Liver (tissue), 3 donors: Measurements from ENCODE around the gene OSCP1.
"Not testable (repeated sequence)": the region's sequence is repeated elsewhere in the genome, so short reads cannot be mapped to it uniquely, and the experiment has no call there.

ENCODE experiments used
- EGR1 ChIP-seq, 2 donors: IDR thresholded peaks; 2 replicates each; pipeline ENCODE4 v1.6.1; 2016 to 2018; ENCODE audit warnings: antibody characterized with exemption in 2 of 2, low read depth in 2 of 2
- GABPA ChIP-seq, 2 donors: IDR thresholded peaks in 1 of 2; conservative IDR thresholded peaks in 1 of 2; 2 replicates each; pipeline ENCODE4 v1.6.1; 2016; ENCODE audit warnings: antibody characterized with exemption in 2 of 2, mild to moderate bottlenecking in 1 of 2, moderate library complexity in 1 of 2
- HNF4G ChIP-seq: IDR thresholded peaks from 2 replicates; pipeline ENCODE4 v1.6.1; 2016; ENCODE audit warnings: antibody characterized with exemption
- JUND ChIP-seq, 2 donors: IDR thresholded peaks; 2 replicates each; pipeline ENCODE4 v1.6.1; 2016; ENCODE audit warnings: antibody characterized with exemption in 2 of 2
- NR2F2 ChIP-seq: IDR thresholded peaks from 2 replicates; pipeline ENCODE4 v1.6.1; 2016; ENCODE audit warnings: antibody characterized with exemption
- RAD21 ChIP-seq, 2 donors: IDR thresholded peaks; 2 replicates each; pipeline ENCODE4 v1.6.1; 2016; ENCODE audit warnings: antibody characterized with exemption in 2 of 2, mild to moderate bottlenecking in 2 of 2
- RXRA ChIP-seq, 2 donors: IDR thresholded peaks; 2 replicates each; pipeline ENCODE4 v1.6.1; 2017 to 2018; ENCODE audit warnings: antibody characterized with exemption in 2 of 2, mild to moderate bottlenecking in 1 of 2
- SP1 ChIP-seq: IDR thresholded peaks from 2 replicates; pipeline ENCODE4 v1.6.1; 2018; ENCODE audit warnings: antibody characterized with exemption, mild to moderate bottlenecking
- TAF1 ChIP-seq: conservative IDR thresholded peaks from 2 replicates; pipeline ENCODE4 v1.6.1; 2016; ENCODE audit warnings: antibody characterized with exemption, mild to moderate bottlenecking
- YY1 ChIP-seq: IDR thresholded peaks from 2 replicates; pipeline ENCODE4 v1.6.1; 2016; ENCODE audit warnings: antibody characterized with exemption, mild to moderate bottlenecking
- TF ChIP-seq, protein P1 (sequence below): IDR thresholded peaks from 2 replicates; pipeline ENCODE4 v1.6.1; 2016; ENCODE audit warnings: antibody characterized with exemption
- TF ChIP-seq, protein P2 (sequence below): fragments of 150-350 bp; IDR thresholded peaks from 2 replicates; pipeline ENCODE4 v1.5.1; 2017; ENCODE audit warnings: improper control_type of control experiment, low read depth, low read length; ENCODE audit not compliant: missing input control
- TF ChIP-seq, protein P3 (sequence below): IDR thresholded peaks from 2 replicates; pipeline ENCODE4 v1.6.1; 2016; ENCODE audit warnings: antibody characterized with exemption, mild to moderate bottlenecking
- TF ChIP-seq, protein P4 (sequence below): IDR thresholded peaks from 2 replicates; pipeline ENCODE4 v1.6.1; 2016; ENCODE audit warnings: antibody characterized with exemption
- donor health status: healthy.
- donor health status: healthy.

DNA sequence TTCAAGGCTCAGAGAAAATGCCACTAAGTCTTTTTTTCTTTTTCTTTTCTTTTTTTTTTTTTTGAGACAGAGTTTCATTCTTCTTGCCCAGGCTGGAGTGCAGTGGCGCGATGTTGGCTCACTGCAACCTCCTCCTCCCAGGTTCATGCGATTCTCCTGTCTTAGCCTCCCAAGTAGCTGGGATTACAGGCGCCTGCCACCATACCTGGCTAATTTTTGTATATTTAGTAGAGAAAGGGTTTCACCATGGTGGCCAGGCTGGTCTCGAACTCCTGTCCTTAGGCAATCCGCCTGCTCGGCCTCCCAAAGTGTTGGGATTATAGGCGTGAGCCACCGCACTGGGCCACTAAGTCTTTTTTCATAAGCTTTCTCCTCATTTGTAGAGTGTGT, 37.1 kb upstream of the OSCP1 start:
- TF ChIP-seq, protein P1, sequence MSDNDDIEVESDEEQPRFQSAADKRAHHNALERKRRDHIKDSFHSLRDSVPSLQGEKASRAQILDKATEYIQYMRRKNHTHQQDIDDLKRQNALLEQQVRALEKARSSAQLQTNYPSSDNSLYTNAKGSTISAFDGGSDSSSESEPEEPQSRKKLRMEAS = not testable (repeated sequence)
- TF ChIP-seq, protein P2, sequence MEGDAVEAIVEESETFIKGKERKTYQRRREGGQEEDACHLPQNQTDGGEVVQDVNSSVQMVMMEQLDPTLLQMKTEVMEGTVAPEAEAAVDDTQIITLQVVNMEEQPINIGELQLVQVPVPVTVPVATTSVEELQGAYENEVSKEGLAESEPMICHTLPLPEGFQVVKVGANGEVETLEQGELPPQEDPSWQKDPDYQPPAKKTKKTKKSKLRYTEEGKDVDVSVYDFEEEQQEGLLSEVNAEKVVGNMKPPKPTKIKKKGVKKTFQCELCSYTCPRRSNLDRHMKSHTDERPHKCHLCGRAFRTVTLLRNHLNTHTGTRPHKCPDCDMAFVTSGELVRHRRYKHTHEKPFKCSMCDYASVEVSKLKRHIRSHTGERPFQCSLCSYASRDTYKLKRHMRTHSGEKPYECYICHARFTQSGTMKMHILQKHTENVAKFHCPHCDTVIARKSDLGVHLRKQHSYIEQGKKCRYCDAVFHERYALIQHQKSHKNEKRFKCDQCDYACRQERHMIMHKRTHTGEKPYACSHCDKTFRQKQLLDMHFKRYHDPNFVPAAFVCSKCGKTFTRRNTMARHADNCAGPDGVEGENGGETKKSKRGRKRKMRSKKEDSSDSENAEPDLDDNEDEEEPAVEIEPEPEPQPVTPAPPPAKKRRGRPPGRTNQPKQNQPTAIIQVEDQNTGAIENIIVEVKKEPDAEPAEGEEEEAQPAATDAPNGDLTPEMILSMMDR = not testable (repeated sequence)
- TF ChIP-seq, protein P3, sequence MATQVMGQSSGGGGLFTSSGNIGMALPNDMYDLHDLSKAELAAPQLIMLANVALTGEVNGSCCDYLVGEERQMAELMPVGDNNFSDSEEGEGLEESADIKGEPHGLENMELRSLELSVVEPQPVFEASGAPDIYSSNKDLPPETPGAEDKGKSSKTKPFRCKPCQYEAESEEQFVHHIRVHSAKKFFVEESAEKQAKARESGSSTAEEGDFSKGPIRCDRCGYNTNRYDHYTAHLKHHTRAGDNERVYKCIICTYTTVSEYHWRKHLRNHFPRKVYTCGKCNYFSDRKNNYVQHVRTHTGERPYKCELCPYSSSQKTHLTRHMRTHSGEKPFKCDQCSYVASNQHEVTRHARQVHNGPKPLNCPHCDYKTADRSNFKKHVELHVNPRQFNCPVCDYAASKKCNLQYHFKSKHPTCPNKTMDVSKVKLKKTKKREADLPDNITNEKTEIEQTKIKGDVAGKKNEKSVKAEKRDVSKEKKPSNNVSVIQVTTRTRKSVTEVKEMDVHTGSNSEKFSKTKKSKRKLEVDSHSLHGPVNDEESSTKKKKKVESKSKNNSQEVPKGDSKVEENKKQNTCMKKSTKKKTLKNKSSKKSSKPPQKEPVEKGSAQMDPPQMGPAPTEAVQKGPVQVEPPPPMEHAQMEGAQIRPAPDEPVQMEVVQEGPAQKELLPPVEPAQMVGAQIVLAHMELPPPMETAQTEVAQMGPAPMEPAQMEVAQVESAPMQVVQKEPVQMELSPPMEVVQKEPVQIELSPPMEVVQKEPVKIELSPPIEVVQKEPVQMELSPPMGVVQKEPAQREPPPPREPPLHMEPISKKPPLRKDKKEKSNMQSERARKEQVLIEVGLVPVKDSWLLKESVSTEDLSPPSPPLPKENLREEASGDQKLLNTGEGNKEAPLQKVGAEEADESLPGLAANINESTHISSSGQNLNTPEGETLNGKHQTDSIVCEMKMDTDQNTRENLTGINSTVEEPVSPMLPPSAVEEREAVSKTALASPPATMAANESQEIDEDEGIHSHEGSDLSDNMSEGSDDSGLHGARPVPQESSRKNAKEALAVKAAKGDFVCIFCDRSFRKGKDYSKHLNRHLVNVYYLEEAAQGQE = not testable (repeated sequence)
- not testable (repeated sequence) for TF ChIP-seq RAD21 (IDR thresholded peaks at IDR 0.05); JUND (IDR thresholded peaks at IDR 0.05); TAF1; HNF4G; SP1; RXRA (IDR thresholded peaks at IDR 0.05); EGR1 (IDR thresholded peaks at IDR 0.05; ENCODE audit: low read depth in 2 of 2); GABPA (IDR thresholded peaks at IDR 0.05 in 1 of 2, conservative IDR thresholded peaks at IDR 0.05 in 1 of 2); NR2F2; YY1
- TF ChIP-seq, protein P4, sequence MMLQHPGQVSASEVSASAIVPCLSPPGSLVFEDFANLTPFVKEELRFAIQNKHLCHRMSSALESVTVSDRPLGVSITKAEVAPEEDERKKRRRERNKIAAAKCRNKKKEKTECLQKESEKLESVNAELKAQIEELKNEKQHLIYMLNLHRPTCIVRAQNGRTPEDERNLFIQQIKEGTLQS = not testable (repeated sequence)
